GM18519 (cell line): ENCODE measurements around the gene SCN5A.

Experiments used
- ATAC-seq: cut with Tn5 transposase; IDR thresholded peaks from one replicate; pipeline ENCODE4 v1.9.1; 2021; ENCODE audit warnings: mild to moderate bottlenecking, moderate library complexity; ENCODE audit not compliant: unreplicated experiment, low FRiP score

The SCN5A gene

DNA sequence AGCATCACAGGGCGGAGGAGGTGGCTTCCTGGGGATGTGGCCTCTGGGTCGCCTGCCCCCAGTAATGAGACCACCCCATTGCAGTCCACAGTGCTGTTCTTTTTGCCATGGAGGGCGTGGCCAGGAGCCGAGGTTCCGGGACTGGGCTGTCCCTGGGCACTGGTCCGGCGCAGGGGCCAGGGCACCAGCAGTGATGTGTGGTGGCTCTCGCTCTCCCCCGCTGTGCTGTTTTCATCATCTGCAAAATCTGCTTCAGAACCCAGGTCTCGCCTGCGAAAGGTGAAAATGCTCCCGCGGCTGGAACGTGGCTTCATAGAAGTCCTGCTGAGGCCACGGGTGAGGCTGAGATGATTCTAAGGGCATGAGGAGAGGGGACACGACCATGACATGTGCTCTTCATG lies 45.8 kb downstream of the SCN5A start:
- ATAC-seq = no peak

DNA sequence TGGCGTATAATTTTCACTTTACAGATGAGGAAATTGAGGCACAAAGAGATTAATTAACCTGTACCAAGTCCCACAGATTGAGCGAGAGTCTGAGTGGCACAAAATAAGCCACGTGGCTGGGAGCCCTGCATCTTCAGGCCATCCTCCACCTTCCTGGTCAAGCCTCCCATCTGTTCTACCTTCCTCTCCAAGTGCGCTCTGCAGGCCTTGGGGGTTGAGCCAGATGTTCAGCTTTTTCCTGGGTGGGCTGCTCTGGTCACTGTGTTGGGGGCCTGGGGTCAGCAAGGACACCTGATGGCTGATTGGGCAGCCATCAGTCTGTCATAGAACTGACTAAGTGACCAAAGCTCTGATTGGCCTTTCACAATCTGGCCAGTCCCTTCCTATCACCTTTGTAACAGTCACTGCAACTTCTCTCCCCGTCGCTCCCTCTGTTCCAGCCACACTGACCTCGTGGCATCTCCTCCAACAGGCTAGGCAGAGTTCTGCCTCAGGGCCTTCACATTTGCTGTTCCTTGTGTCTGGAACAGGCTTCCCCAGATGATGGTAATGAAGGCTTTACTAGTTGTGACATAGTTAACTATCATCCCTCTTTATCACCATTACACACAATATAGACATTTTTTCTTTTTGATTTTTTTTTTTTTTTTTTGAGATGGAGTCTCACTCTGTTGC lies 46.8 kb downstream of the SCN5A start:
- ATAC-seq = no peak

DNA sequence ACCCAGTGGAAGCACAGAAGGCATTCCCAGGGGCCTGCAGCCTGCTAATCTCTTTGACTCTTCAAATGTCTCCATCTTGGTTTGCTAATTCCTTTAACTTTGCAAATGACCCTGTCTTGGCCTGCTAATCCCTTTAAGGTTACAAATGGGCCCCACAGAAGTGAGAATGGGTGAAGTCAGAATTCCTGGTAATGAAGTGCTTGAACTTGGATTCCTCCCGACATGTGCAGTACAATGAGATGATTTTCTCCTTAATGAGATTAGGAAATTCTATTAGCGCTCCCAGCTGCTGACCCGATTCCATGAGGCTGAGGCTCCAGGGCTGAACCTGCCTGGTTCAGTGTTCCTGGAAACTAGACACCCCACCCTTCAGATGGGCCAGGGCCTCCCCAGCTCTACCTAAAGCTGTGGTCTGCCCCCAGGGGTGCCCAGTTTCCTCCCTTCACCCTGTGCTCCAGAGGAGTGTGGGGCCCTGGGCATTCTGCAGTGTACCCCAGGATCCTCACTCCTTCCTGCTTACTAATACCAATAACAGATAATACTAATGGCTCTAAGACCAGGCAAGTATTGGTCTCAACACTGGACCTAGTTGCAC lies 47.4 kb downstream of the SCN5A start:
- ATAC-seq = no peak

- no peak for ATAC-seq
These were observed 48.9 kb downstream of the SCN5A start for GRCh38 chr3:38600551-38600950.

DNA sequence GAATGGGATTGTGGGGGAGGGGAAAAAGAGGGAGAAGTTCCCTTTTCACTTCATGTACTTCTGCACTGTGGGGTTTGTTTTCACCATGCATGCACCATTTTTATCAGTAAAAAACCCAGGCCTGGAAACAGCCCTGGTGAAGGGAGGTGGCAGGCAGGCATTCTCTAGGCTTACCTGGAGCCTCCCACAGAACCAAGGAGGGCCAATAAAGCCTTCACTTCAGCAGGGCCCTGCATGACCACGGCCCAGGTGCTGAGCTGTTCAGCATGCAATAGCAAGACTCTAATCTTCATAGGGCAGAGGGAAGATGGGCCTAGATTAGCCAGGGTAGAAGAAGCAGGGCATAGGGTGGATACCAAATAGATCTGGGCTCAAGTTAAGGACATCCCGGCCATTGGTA lies 49.6 kb downstream of the SCN5A start:
- ATAC-seq = no peak

- no peak for ATAC-seq
These were observed 50.7 kb downstream of the SCN5A start for GRCh38 chr3:38598791-38599190.

DNA sequence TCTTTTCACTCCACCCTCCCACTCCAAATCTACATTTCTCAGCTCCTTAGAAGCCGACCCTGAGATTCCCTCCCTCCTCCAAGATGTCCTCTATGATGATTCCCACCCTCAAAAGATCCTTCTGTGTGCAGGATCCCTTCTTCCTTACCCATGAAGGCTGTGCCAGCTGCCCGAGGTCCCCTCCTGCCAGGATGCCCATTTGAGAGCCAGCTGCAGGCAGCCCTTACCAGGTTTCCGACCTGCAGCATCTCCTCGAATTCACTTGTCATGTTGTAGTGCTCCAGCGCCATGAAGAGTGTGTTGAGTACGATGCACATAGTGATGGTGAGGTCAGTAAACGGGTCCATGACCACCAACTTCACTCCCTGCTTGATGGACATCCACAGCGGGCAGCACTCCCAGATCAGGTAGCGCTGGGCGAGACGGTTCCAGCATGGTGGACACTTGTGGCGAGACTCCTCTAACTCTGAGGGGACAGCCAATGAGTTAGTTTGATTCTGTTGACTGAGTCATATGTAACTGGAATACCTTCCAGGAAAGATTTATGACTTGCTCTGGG lies 51.9 kb downstream of the SCN5A start:
- no peak for ATAC-seq

- ATAC-seq = no peak
These were observed 54.1 kb downstream of the SCN5A start for GRCh38 chr3:38595393-38595792.

DNA sequence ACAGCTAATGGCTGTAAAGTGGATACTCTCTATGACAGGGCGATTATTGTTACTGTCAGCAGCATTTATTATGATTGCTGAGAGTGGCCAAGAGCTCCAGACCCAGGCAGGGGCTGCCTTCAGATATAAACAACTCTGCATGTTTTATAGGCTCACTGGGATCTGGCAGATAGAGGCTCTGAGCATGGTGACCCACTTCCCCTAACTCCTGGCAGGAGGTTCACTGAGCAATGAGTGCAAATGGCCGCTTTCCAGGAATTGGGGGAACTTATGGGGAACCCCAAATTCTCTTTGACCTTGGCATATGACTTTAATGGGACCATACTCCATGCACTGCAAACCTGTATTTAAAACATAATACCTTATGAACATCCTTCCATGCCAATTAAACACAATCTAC lies 59.0 kb downstream of the SCN5A start:
- no peak for ATAC-seq

GRCh38 chr3:38588995-38589937 lies 60.2 kb downstream of the SCN5A start:
- ATAC-seq = no peak

- no peak for ATAC-seq
These were observed 61.0 kb downstream of the SCN5A start for GRCh38 chr3:38588371-38588971.

- no peak for ATAC-seq
These were observed 61.8 kb downstream of the SCN5A start for GRCh38 chr3:38587548-38588131.

DNA sequence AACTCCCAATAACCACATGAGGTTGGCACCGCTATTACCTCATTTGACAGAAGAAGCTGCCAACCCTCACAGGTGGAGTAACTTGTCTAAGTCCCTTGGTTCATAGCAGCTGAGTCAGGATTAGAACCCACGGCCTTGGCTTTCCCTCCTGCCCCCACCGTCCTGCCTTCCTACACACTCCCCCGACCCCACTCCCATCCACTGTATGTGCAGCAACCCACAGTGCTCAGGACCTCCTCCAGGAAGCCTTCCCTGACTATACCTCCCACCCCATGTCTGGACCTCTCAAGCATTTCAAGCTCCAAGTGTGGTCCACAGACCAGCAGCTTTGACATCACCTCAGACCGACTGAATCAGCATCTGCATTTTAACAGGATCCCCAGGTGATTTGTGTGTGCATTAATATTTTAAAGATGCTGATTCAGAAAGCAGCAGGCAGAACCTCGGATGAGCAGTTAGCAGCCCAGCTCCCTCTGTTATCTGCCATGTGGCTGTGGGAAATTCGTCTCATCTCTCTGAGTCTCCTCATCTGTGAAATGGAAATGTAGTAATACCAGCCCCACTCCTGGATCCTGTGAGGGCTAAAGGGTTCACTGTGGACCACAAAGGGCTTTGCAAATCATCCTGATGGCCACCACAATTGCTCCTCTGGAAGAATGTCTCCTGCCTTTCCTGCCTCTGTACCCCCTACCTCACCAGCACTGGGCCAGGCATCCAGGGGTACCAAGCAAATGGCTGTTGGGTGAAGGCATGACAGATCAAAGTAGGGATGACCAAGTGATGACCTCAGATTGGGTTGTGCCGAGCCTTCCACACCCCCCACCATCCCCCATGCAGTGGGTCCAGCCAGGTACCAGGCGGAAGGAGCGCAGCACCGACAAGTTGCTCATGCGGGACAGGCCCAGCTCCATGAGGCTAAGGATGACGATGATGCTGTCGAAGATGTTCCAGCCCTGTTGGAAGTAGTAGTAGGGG lies 62.7 kb downstream of the SCN5A start:
- no peak for ATAC-seq

DNA sequence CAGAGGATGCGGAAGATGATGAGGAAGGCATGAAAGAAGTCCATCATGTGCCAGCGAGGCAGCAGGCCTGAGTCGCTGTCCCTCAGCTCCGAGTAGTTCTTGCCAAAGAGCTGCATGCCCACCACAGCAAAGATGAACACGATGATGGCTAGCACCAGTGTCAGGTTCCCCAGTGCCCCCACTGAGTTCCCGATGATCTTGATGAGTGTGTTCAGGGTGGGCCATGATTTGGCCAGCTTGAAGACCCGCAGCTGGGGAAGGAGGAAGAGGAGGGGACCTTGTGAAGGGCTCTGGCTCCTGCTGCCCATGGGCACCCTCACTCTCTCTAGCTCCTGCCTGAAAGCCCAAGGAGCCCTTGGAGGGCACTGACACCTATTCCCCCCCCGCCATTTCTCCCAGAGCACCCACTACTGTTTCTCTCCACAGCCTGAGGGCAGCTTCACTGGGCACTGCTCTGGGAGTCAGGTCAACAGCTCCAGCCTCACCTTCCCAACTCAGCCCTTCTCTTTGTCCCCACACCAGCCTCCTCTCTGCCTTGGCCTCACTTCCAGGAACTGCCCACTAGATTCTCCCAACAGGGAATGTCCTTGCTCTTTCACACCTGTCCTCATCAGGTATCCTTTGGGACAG lies 63.6 kb downstream of the SCN5A start:
- ATAC-seq = no peak

- no peak for ATAC-seq
These were observed 65.8 kb downstream of the SCN5A start for GRCh38 chr3:38583688-38584087.

GRCh38 chr3:38582941-38583645 lies 66.4 kb downstream of the SCN5A start:
- no peak for ATAC-seq

GRCh38 chr3:38582316-38582715 lies 67.2 kb downstream of the SCN5A start:
- no peak for ATAC-seq

DNA sequence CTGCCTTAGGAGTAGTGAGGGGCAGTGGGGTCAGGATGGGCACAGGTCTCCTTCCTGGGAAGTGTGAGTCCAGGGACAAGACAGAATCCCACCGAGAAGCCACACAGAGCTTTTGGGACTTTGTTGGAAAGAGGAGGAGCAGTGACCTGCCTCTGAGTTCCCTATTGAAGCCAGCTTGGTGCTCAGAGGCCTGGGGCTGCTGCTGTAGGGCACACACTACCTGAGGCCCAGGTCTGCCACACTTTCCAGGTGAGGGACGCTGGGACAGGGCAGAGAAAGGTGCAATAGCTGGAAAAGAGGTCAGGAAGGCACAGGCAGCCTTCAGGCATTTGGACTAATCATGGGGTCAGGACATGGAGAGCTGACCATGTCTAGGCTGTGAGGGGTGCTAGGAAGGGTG lies 67.7 kb downstream of the SCN5A start:
- ATAC-seq = no peak
